Measurements from ENCODE around the gene MNAT1.
"Not testable (repeated sequence)": the region's sequence is repeated elsewhere in the genome, so short reads cannot be mapped to it uniquely, and the experiment has no call there.

MNAT1 gene

GRCh38 chr14:60812987-60813386 is 78.4 kb downstream of the MNAT1 start:
- no peak for DNase-seq

- DNase-seq: no peak
Measured at GRCh38 chr14:60815371-60815770, 80.8 kb downstream of the MNAT1 start.

GRCh38 chr14:60817113-60817512 is 82.6 kb downstream of the MNAT1 start:
- no peak for DNase-seq

GRCh38 chr14:60819575-60819974 is 85.0 kb downstream of the MNAT1 start:
- no peak for DNase-seq

- DNase-seq: no peak
Measured at GRCh38 chr14:60838601-60839000, 104.0 kb downstream of the MNAT1 start.

- DNase-seq: no peak
Measured at GRCh38 chr14:60839057-60839456, 104.5 kb downstream of the MNAT1 start.

- DNase-seq: no peak
Measured at GRCh38 chr14:60839657-60840056, 105.1 kb downstream of the MNAT1 start.

GRCh38 chr14:60840313-60840712 is 105.8 kb downstream of the MNAT1 start:
- DNase-seq: no peak

GRCh38 chr14:60845523-60845922 is 111.0 kb downstream of the MNAT1 start:
- no peak for DNase-seq

- no peak for DNase-seq
Measured at GRCh38 chr14:60848066-60848465, 113.5 kb downstream of the MNAT1 start.

GRCh38 chr14:60851692-60852091 is 117.1 kb downstream of the MNAT1 start:
- DNase-seq: not testable (repeated sequence)

GRCh38 chr14:60856111-60856510 is 121.5 kb downstream of the MNAT1 start:
- no peak for DNase-seq

GRCh38 chr14:60859525-60859924 is 125.0 kb downstream of the MNAT1 start:
- DNase-seq: no peak

GRCh38 chr14:60861545-60862140 is 127.1 kb downstream of the MNAT1 start:
- DNase-seq: no peak

GRCh38 chr14:60862283-60862682 is 127.7 kb downstream of the MNAT1 start:
- no peak for DNase-seq

- no peak for DNase-seq
Measured at GRCh38 chr14:60863249-60863648, 128.7 kb downstream of the MNAT1 start.

GRCh38 chr14:60865378-60866127 is 131.0 kb downstream of the MNAT1 start:
- no peak for DNase-seq

GRCh38 chr14:60867503-60868172 is 133.1 kb downstream of the MNAT1 start:
- DNase-seq: no peak

GRCh38 chr14:60878121-60878520 is 143.6 kb downstream of the MNAT1 start:
- DNase-seq: no peak

GRCh38 chr14:60878536-60878935 is 144.0 kb downstream of the MNAT1 start:
- DNase-seq: no peak

- DNase-seq: no peak
Measured at GRCh38 chr14:60882219-60882618, 147.7 kb downstream of the MNAT1 start.

GRCh38 chr14:60884134-60884533 is 149.6 kb downstream of the MNAT1 start:
- no peak for DNase-seq

GRCh38 chr14:60890636-60891035 is 156.1 kb downstream of the MNAT1 start:
- DNase-seq: not testable (repeated sequence)

- no peak for DNase-seq
Measured at GRCh38 chr14:60893911-60894310, 159.3 kb downstream of the MNAT1 start.

Measured in EL (cell line).